Measurements from ENCODE around the gene MED27. TPM values are rescaled to one million over a fixed set of nuclear protein-coding genes. Genes with fewer than 3 reads are reported as not detected.

MED27 gene
- total and polyA plus RNA-seq, 9 of the 15 experiments (the other 6 are each of a cell fraction or from before 2014, with no cell fraction given): 24.4 to 91.0 (median 36.1) TPM

GRCh38 chr9:132042324-132042723 lies 37.3 kb downstream of the MED27 start (continued):
- 0 out of 2 replicates have a peak, but pooled peaks have one; percentile 28 for TF ChIP-seq ATF3 (IDR thresholded peaks at IDR 0.05)
- no peak for TF ChIP-seq ATF3 (CRISPR knock-in tag; conservative IDR thresholded peaks at IDR 0.05)
- TF ChIP-seq RNF2 (IDR thresholded peaks at IDR 0.05): no peak
- TF ChIP-seq TEAD1 (CRISPR knock-in tag; IDR thresholded peaks at IDR 0.05): peak in 1 of 2 experiments; percentile 22; a peak in 1 of 4 replicates
- TF ChIP-seq CBX5 (IDR thresholded peaks at IDR 0.05; ENCODE audit: borderline replicate concordance, low read depth): no peak
- TF ChIP-seq HMGXB4 (CRISPR knock-in tag; IDR thresholded peaks at IDR 0.05): no peak
- TF ChIP-seq NKRF (IDR thresholded peaks at IDR 0.05; ENCODE audit: borderline replicate concordance): no peak
- TF ChIP-seq SMARCE1 (IDR thresholded peaks at IDR 0.05): no peak
- TF ChIP-seq TBL1XR1 (IDR thresholded peaks at IDR 0.05; ENCODE audit: low read length in 2 of 2): no peak
- TF ChIP-seq CHD4 (IDR thresholded peaks at IDR 0.05; ENCODE audit: insufficient read depth, insufficient replicate concordance, low read depth, low read length, poor library complexity, severe bottlenecking): no peak
- no peak for TF ChIP-seq ZNF609 (CRISPR knock-in tag; IDR thresholded peaks at IDR 0.05; ENCODE audit: borderline replicate concordance)
- TF ChIP-seq TEAD4 (IDR thresholded peaks at IDR 0.05; ENCODE audit: low read length): no peak; the same call in 1 of the 2 replicates
- TF ChIP-seq TEAD4 (CRISPR knock-in tag; IDR thresholded peaks at IDR 0.05; ENCODE audit: borderline replicate concordance): no peak
- no peak for TF ChIP-seq ZNF165 (CRISPR knock-in tag; IDR thresholded peaks at IDR 0.05; ENCODE audit: borderline replicate concordance)
- TF ChIP-seq KLF16 (IDR thresholded peaks at IDR 0.05): no peak
- TF ChIP-seq DPF2 (IDR thresholded peaks at IDR 0.05): peak; percentile 60

All from K562 (cell line).